ELF-1 (cell line): ENCODE results near the gene AIDA.

Experiments
- DNase-seq: peaks from one replicate; pipeline ENCODE4 v3.0.0-alpha.2; 2016; ENCODE audit warnings: low read depth, low spot score

The AIDA gene

GRCh38 chr1:222652676-222653075 is 59.6 kb downstream of the AIDA start:
- DNase-seq = no peak

- DNase-seq = no peak
These were observed 67.7 kb downstream of the AIDA start for GRCh38 chr1:222644636-222644980.

GRCh38 chr1:222643938-222644635 is 68.2 kb downstream of the AIDA start:
- peak; percentile 99 for DNase-seq

- no peak for DNase-seq
These were observed 68.7 kb downstream of the AIDA start for GRCh38 chr1:222643606-222643937.

DNA sequence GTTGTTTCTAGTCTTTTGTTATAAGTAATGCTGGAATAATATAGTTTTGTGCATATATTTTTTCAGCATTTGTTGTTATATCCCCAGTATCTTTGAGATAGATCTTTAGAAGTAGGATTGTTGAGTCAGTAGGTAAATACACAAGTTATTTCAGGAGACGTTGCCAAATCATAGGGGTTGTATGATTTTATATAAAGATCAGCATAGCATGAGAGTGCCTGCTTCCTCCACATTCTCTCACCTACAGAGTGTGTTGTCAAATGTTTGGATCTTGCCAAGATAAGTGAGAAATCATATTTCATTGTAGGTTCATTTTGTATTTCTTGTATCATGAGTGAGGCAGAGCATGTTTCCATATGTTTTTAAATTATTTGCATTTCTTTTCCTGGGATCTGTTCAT is 69.8 kb downstream of the AIDA start:
- DNase-seq = no peak

GRCh38 chr1:222641269-222641948 is 70.9 kb downstream of the AIDA start:
- DNase-seq = peak; percentile 32

GRCh38 chr1:222634180-222635013 is 77.9 kb downstream of the AIDA start:
- DNase-seq = peak; percentile 84

DNA sequence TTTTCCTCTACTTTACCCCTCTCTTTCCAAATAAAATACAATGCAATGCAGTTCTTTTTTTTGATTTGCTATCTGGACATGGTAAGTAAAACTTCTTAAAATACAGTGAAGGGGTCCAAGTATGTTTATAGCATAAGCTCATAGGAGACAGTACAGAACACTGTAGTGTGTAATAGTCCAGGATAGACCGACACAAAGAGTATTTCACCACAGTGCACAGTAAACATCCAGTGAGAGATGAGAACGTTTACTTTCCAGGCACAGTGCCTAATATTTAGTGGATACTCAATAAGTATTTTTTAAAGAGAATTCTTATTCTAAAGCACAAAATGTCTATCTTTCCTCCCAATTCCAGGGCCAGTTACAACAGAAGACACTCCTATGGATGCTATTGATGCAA is 79.5 kb downstream of the AIDA start:
- no peak for DNase-seq

DNA sequence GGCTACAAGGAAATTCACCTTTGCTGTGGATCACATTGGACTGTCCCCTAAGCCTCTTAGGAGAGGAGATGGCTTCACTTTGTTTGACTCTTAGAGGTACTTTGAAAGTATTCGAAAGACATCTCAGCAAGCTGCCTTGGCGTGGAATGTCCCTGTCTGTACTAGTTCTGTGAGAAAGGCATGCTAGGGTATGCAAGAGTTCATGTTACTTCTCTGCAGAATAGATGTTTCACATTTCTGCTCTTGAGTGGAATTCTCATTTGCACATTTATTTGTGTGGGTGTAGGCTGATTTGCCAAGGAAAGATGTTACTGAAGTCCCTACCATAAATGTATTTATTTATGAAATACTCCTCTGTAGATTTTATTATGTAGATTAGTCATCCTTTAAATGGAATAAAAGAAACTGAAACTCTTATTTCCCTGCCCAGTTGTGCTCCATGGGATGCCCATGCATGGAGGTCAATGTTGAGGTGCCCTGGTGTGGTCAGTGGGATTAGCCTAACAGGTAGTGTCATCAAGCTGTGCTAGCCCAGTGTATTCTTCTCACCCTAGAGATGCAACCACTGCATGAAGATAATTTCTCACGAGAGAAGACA is 80.6 kb downstream of the AIDA start:
- no peak for DNase-seq

GRCh38 chr1:222629921-222630535 is 82.3 kb downstream of the AIDA start:
- no peak for DNase-seq

GRCh38 chr1:222627232-222627631 is 85.1 kb downstream of the AIDA start:
- no peak for DNase-seq

- DNase-seq = no peak
These were observed 88.1 kb downstream of the AIDA start for GRCh38 chr1:222624214-222624613.

- no peak for DNase-seq
These were observed 88.8 kb downstream of the AIDA start for GRCh38 chr1:222623458-222623857.

- DNase-seq = no peak
These were observed 89.5 kb downstream of the AIDA start for GRCh38 chr1:222622765-222623164.

DNA sequence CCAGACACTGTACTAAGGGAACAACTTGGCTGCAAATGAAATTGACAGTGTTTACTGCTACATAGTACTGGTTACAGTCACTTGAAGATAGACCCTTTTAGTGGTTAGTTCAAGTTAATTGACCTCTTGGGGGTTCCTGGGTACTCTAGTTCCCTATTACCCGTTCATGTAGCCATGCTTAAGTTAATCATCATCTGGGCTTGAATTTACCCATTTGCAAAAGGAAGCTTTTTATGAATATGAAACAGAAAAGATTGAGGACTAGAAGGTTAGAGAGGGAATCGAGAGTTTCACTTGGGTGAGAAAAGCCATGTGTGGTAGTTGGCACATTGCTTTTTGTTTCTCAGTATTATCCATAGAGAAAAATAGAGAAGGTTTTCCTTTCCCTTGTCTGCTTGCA is 91.7 kb downstream of the AIDA start:
- no peak for DNase-seq

DNA sequence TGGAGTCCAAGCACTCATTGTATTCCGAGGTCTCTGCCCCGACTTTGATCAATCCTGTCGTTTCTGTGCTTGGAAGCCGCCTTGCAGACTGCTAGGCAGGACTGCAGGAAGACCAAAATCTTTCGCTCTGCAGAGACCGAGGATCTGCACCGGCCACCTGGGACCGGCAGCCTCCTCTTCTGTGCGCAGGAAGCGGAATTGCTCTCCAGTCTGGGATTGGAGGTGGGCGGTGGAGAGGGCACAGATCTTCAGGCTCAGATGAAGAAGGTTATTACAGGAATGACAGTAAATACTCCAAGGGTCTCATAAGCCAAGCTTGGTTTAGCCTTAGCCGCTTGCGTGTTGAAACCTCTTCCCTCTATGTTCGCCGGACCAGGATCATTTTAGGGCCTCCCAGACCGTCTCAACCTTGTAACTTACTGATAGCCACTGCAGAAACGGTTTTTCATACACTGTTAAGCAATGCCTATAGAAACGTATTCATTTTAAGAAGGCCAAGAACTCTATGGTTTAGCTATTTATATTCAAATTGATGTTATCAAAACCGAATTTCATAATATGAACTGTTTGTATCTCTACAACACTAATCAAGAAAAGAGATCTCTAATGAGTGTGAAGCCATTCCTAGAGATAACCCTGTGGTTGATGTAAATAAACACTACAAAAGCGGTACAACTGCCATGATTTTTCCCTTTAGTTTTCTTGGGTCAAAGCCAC is 93.3 kb downstream of the AIDA start:
- DNase-seq = peak; percentile 58
